Heart left ventricle (tissue), 16 donors: ENCODE measurements around the gene CCDC178. TPM values are rescaled to one million over a fixed set of nuclear protein-coding genes. Genes with fewer than 3 reads are reported as not detected.
A peak's percentile ranks its signal among the peaks of the same experiment; 100 is the strongest.

Source experiments
- ATAC-seq, 4 donors: fragments of 200-7000 bp; cut with Tn5 transposase; one replicate each; pipeline ENCODE4 v1.9.1; 2020 to 2022; ENCODE audit warnings: moderate library complexity in 4 of 4, mild to moderate bottlenecking in 3 of 4, moderate number of reproducible peaks in 1 of 4
- DNase-seq, 5 donors: peaks; one replicate each; pipeline ENCODE4 v3.0.0-alpha.2; 2020
- H3K27ac ChIP-seq, 12 donors: fragments of 200-600 bp; sonication (generic) in 4 of 12; one replicate each; pipeline versions ENCODE4 v1.5.0 to v1.8.0; 2016 to 2022; ENCODE audit warnings: mild to moderate bottlenecking in 2 of 12
- H3K27me3 ChIP-seq, 9 donors: fragments of 200-600 bp; sonication (generic) in 2 of 9; one replicate each; pipeline versions ENCODE4 v1.5.1 to v1.8.0; 2016 to 2022; ENCODE audit warnings: mild to moderate bottlenecking in 3 of 9
- H3K36me3 ChIP-seq, 9 donors: fragments of 200-600 bp; sonication (generic) in 2 of 9; one replicate each; pipeline versions ENCODE4 v1.5.0 to v1.8.0; 2018 to 2022; ENCODE audit warnings: mild to moderate bottlenecking in 2 of 9
- H3K4me1 ChIP-seq, 12 donors: fragments of 200-600 bp; sonication (generic) in 4 of 12; one replicate each; pipeline versions ENCODE4 v1.5.0 to v1.8.0; 2016 to 2022; ENCODE audit warnings: mild to moderate bottlenecking in 3 of 12
- H3K4me3 ChIP-seq, 12 donors: fragments of 200-600 bp; sonication (generic) in 4 of 12; one replicate each; pipeline versions ENCODE4 v1.5.0 to v1.8.0; 2017 to 2022; ENCODE audit warnings: mild to moderate bottlenecking in 9 of 12, moderate library complexity in 4 of 12
- H3K9me3 ChIP-seq, 12 donors: fragments of 200-600 bp; sonication (generic) in 4 of 12; one replicate each; pipeline versions ENCODE4 v1.5.0 to v1.8.0; 2016 to 2022; ENCODE audit warnings: mild to moderate bottlenecking in 1 of 12
- CTCF ChIP-seq, 12 donors: fragments of 200-600 bp; sonication (generic) in 4 of 12; IDR thresholded peaks; one replicate each; pipeline versions ENCODE4 v1.5.0 to v1.8.0; 2018 to 2022; ENCODE audit warnings: antibody characterized with exemption in 12 of 12, mild to moderate bottlenecking in 5 of 12
- POLR2A ChIP-seq, 2 donors: fragments of 450-650 bp; IDR thresholded peaks; one replicate each; pipeline ENCODE4 v1.6.1; 2017; ENCODE audit warnings: antibody characterized with exemption in 2 of 2, mild to moderate bottlenecking in 2 of 2, moderate library complexity in 2 of 2
- WGBS, 4 donors: extraction: QIAGEN DNeasy Blood & Tissue Kit in 2 of 4; methylation state at CpG; one replicate each; pipeline versions ENCODE4 v1.1.5 to v1.1.7; 2013 to 2018; 5-methylcytosine and 5-hydroxymethylcytosine counted together
- intact Hi-C, 10 donors: fragments of 100-400 bp; cut with DNase I; formaldehyde crosslinking; loops; one replicate each; pipeline versions ENCODE4 v1.11.1 to v1.14.2; 2022
- polyA plus RNA-seq, 2 donors: library from polyadenylated mRNA; stranded (reverse); fragments of 200-250 nt; gene quantifications; one replicate each; pipeline ENCODE4 v1.2.3, GENCODE V29; 2013
- total RNA-seq, 9 donors: library from RNA; depleted of rRNA in 2 of 9; stranded (reverse); fragments of >200 nt in 2 of 9; fragmentation: NEBNext Ultra II Directional in 3 of 9; extraction: Animal tissue kit (Norgen Biotek cat#: 25700) in 3 of 9; gene quantifications; one replicate each; pipeline versions ENCODE4 v1.1.0 to v1.2.4, GENCODE V29; 2016 to 2023
- donor health status: ischemic (EF 13 %, LVEDD 7.1; RV severe dilation, severe dysfunction).
- donor health status: healthy with polysubstance abuse.
- donor health status: DM: no; HTN: yes; CAD: no.
- donor health status: DM: no; HTN: no; CAD: no.
- donor health status: ischemic (EF 25% LVEDD 6.9; RV normal size, moderate dysfunction).
- donor health status: ischemic (EF 25% LVEDD 5.7; RV mildly dilated, moderate dysfunction).
- donor health status: healthy.
- donor health status: DM: yes; HTN: yes; CAD: no.
- donor health status: ischemic (EF 35%, LVEDD 5.7; RV mildly dilated, moderate dysfunction).
- donor health status: nonischemic (EF 11% LVEDD 7.7; RV severe dilation, severe dysfunction).
- donor health status: DM: yes; HTN: yes; CAD: no.
- donor health status: PGD.
- donor health status: ischemic (EF 29% LVEDD 5.4; RV normal size, mild dysfunction).
- donor health status: nonischemic (EF 23%, LVEDD 6.1; RV moderate dilation, normal function).

The CCDC178 gene
- total and polyA plus RNA-seq, 11 donors = 0.23 to 1.00 (median 0.41) TPM; not detected in 3

- TF ChIP-seq POLR2A (IDR thresholded peaks at IDR 0.05) = no peak
- no peak for TF ChIP-seq CTCF (IDR thresholded peaks at IDR 0.05)
- Histone ChIP-seq H3K4me3 (no peak overlapping the region), H3K9me3 (no peaks in the 10 kb centered on the region), H3K27me3 (no peaks in the 10 kb centered on the region), H3K27ac (no peak overlapping the region), H3K4me1 (no peaks in the 10 kb centered on the region), H3K36me3 (no peaks in the 10 kb centered on the region)
- no peak for ATAC-seq
- intact Hi-C loops = no loop called here
- 48 to 74% (median 54%) methylated on average over 1 of the region's 1 CpG for WGBS, 4 donors
- DNase-seq = no peak
Observed at GRCh38 chr18:33330711-33331110, 109.8 kb downstream of the CCDC178 start.

GRCh38 chr18:33326975-33327374, 113.5 kb downstream of the CCDC178 start:
- no peaks in the 10 kb centered on the region for H3K4me1 ChIP-seq
- no peak overlapping the region for H3K27ac ChIP-seq
- no peaks in the 10 kb centered on the region for H3K36me3 ChIP-seq
- no peaks in the 10 kb centered on the region for H3K27me3 ChIP-seq
- DNase-seq = no peak
- no peak overlapping the region for H3K4me3 ChIP-seq
- intact Hi-C loops = no loop called here
- TF ChIP-seq POLR2A (IDR thresholded peaks at IDR 0.05) (no peak), CTCF (IDR thresholded peaks at IDR 0.05) (no peak)
- WGBS, 4 donors = 74 to 76% (median 75%) methylated on average over 4 of the region's 4 CpGs
- ATAC-seq = no peak
- H3K9me3 ChIP-seq = no peaks in the 10 kb centered on the region

GRCh38 chr18:33317640-33318039, 122.9 kb downstream of the CCDC178 start:
- Histone ChIP-seq H3K4me1 (no peaks in the 10 kb centered on the region), H3K9me3 (peaks cover 0 to 14% (median 2%) of the 10 kb centered on the region in 12 donors), H3K4me3 (no peak overlapping the region), H3K27ac (no peak overlapping the region), H3K36me3 (no peaks in the 10 kb centered on the region), H3K27me3 (no peaks in the 10 kb centered on the region)
- DNase-seq = no peak
- WGBS, 4 donors = 83 to 93% (median 87%) methylated on average over 2 of the region's 2 CpGs
- TF ChIP-seq CTCF (IDR thresholded peaks at IDR 0.05) (no peak), POLR2A (IDR thresholded peaks at IDR 0.05) (no peak)
- intact Hi-C loops = no loop called here
- ATAC-seq = no peak

- no peak for ATAC-seq
Observed at GRCh38 chr18:33316146-33316587, 124.4 kb downstream of the CCDC178 start.

More at GRCh38 chr18:33316146-33316587, 124.4 kb downstream of the CCDC178 start:
- peak in 1 of 5 donors; percentile 57 for DNase-seq
- no peak for TF ChIP-seq CTCF (IDR thresholded peaks at IDR 0.05)
- TF ChIP-seq POLR2A (IDR thresholded peaks at IDR 0.05) = no peak
- Histone ChIP-seq H3K4me3 (no peak overlapping the region), H3K9me3 (peaks cover 0 to 14% (median 2%) of the 10 kb centered on the region in 12 donors), H3K27ac (no peak overlapping the region), H3K27me3 (no peaks in the 10 kb centered on the region), H3K36me3 (no peaks in the 10 kb centered on the region), H3K4me1 (no peaks in the 10 kb centered on the region)
- WGBS, 4 donors = 90 to 95% (median 92%) methylated on average over 20 to 33 of the region's 33 CpGs
- intact Hi-C loops = no loop called here
